Measurements from ENCODE around the gene CAMTA1.

GRCh38 chr1:7732331-7732730 lies 947.1 kb downstream of the CAMTA1 start:
- TF ChIP-seq CTCF (IDR thresholded peaks at IDR 0.05) (no peak), POLR2A (IDR thresholded peaks at IDR 0.05) (no peak)
